ENCODE measurements around the gene NLGN4Y.

The NLGN4Y gene

DNA sequence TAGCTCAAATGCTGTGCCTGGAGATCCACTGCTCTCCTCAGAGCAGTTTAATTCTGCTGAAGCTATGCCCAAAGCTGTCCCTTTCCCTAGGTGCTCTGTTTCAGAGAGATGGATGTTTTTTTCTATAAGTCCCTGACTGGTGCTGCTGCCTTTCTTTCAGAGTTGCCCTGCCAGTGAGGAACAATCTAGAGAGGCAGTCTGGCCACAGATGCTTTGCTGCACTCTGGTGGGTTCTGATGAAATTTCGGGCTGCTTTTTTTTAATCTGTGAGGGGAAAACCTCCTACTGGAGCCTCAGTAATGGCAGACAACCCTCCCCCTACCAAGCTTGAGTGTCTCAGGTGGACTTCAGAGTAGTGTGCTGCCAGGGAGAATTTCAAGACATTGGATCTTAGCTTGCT is 93.3 kb downstream of the NLGN4Y start:
- no peak for DNase-seq (ENCODE audit: insufficient read length, low spot score)
- FAIRE-seq: no peak
- no peak for TF ChIP-seq POLR2A (IDR thresholded peaks at IDR 0.05; ENCODE audit: low read depth, low read length)

- no peak for FAIRE-seq
- TF ChIP-seq POLR2A (IDR thresholded peaks at IDR 0.05; ENCODE audit: low read depth, low read length): no peak
- DNase-seq (ENCODE audit: insufficient read length, low spot score): no peak
These were observed 94.2 kb downstream of the NLGN4Y start for GRCh38 chrY:14618513-14618912.

GRCh38 chrY:14628208-14628607 is 103.9 kb downstream of the NLGN4Y start:
- no peak for TF ChIP-seq POLR2A (IDR thresholded peaks at IDR 0.05; ENCODE audit: low read depth, low read length)
- DNase-seq (ENCODE audit: insufficient read length, low spot score): no peak
- FAIRE-seq: no peak

- DNase-seq (ENCODE audit: insufficient read length, low spot score) (no peak), FAIRE-seq (no peak)
- no peak for TF ChIP-seq POLR2A (IDR thresholded peaks at IDR 0.05; ENCODE audit: low read depth, low read length)
These were observed 107.3 kb downstream of the NLGN4Y start for GRCh38 chrY:14631676-14632075.

GRCh38 chrY:14633718-14634117 is 109.4 kb downstream of the NLGN4Y start:
- DNase-seq (ENCODE audit: insufficient read length, low spot score) (no peak), FAIRE-seq (no peak)
- TF ChIP-seq POLR2A (IDR thresholded peaks at IDR 0.05; ENCODE audit: low read depth, low read length): no peak

DNA sequence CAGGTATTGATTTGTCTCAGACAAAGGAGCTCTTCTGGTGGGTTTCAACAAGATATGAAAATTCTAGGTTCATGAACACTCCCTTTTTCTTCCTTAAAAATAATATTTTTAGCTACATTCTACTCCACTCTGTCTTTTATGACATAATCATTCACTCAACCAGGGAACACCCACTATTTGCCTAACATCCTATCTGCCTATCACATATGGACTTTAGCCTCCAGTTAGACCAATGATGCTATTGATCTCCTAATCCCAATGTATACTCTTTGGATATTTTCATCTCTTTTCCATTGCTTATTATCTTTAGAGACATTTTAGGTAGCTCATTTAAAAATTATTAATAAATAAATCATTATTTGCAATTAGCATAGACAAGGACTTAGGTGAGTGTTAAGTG is 110.6 kb downstream of the NLGN4Y start:
- FAIRE-seq: no peak
- no peak for DNase-seq (ENCODE audit: insufficient read length, low spot score)
- TF ChIP-seq POLR2A (IDR thresholded peaks at IDR 0.05; ENCODE audit: low read depth, low read length): no peak

DNA sequence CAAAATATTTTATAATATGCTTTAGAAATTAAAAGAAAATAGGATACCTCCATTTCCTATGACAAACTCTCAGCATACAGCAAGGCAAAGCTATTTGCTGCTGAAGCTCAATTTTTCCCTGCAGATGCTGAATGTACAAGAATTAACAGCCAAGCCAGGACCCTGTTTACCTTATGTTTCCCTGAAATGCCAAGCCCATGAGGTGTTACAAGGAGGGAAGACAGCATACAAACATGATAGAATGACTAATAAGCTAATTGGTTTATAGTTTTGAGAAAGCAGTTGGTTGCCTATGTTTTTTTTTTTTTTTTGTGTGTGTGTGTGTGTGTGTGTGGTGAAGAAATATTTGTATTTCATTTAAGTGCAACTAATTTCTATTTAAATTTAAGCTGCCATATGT is 113.2 kb downstream of the NLGN4Y start:
- FAIRE-seq (no peak), DNase-seq (ENCODE audit: insufficient read length, low spot score) (no peak)
- no peak for TF ChIP-seq POLR2A (IDR thresholded peaks at IDR 0.05; ENCODE audit: low read depth, low read length)

DNA sequence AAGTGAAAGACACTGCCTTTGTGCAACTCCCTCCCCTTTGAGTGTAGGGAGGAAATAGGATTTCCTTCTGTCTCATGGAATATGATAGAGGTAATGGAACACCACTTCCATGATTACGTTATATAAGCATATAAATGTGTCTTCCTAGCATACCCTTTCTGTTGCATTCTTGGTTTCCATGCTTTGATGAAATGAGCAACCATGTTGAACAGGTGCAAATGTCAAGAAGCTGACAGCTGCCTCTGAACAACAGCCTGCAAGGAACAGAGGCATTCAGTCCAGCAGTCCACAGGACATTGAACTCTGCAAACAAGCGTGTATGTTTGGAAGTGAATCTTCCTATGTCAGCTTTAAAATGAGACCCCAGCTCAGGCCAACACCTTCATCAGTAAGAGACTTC is 117.5 kb downstream of the NLGN4Y start:
- no peak for FAIRE-seq

GRCh38 chrY:14644157-14644952 is 120.0 kb downstream of the NLGN4Y start:
- TF ChIP-seq POLR2A (IDR thresholded peaks at IDR 0.05; ENCODE audit: low read depth, low read length): no peak
- DNase-seq (ENCODE audit: insufficient read length, low spot score) (no peak), FAIRE-seq (no peak)

More for the DNA sequence above, 117.5 kb downstream of the NLGN4Y start:
- no peak for TF ChIP-seq POLR2A (IDR thresholded peaks at IDR 0.05; ENCODE audit: low read depth, low read length)
- no peak for DNase-seq (ENCODE audit: insufficient read length, low spot score)

DNA sequence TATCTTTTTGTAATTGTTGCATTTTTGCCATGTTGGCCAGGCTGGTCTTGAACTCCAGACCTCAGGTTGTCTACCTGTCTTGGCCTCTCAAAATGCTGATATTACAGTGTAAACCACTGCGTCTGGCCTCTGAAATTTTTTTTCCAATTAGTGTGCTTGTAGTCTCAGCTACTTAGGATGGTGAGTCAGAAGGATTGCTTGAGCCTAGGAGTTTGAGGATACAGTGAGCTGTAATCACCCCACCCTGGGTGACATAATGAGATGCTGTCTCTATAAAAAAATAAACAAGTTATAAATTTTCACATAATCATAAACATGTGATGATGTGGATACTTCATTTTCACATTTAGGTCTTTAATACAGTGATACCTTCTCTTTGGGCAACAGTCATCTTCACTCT is 154.9 kb downstream of the NLGN4Y start:
- DNase-seq (ENCODE audit: insufficient read length, low spot score): no peak
- no peak for FAIRE-seq
- TF ChIP-seq POLR2A (IDR thresholded peaks at IDR 0.05; ENCODE audit: low read depth, low read length): no peak

- DNase-seq (ENCODE audit: insufficient read length, low spot score) (no peak), FAIRE-seq (no peak)
- TF ChIP-seq POLR2A (IDR thresholded peaks at IDR 0.05; ENCODE audit: low read depth, low read length): no peak
These were observed 170.2 kb downstream of the NLGN4Y start for GRCh38 chrY:14694543-14694942.

DNA sequence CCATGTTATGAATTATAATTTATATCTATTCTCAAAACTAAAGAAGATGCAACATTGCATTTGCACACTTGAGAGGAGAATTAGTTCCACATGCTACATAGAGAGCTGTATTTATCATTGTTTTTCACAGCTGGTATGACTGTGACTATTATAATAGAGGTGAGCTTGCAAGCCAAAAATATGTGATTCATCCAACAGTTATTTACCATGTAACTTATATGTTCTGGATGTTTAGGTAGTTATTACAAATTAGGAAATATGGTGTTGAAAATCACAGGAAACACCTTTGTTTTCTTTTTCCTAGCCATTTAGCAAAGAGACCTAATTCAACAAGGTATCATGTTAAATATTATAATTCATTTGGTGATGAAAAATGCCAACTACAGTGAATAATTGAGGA is 183.8 kb downstream of the NLGN4Y start:
- TF ChIP-seq POLR2A (IDR thresholded peaks at IDR 0.05; ENCODE audit: low read depth, low read length): no peak
- FAIRE-seq (no peak), DNase-seq (ENCODE audit: insufficient read length, low spot score) (no peak)

- FAIRE-seq (no peak), DNase-seq (ENCODE audit: insufficient read length, low spot score) (no peak)
- TF ChIP-seq POLR2A (IDR thresholded peaks at IDR 0.05; ENCODE audit: low read depth, low read length): no peak
These were observed 217.3 kb downstream of the NLGN4Y start for GRCh38 chrY:14741596-14741995.

DNA sequence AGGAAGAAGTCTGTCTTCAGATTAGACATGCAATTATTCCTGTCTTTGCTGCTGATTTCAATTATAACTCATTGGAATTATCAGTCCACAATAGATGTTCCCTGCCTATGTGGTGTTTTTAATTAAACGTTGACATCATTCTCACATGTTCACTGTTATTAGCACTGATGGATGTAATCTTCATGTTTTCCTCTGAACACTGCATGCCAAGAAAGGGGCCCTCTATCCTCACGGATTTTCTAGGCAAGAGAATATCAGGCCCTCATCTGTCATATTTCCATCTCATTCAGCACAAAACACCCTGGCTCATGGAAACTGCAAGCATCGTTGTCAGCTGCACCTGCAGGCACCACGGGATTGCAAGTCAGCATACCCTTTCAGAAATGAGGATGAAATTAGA is 224.0 kb downstream of the NLGN4Y start:
- no peak for FAIRE-seq
- DNase-seq (ENCODE audit: insufficient read length, low spot score): no peak
- TF ChIP-seq POLR2A (IDR thresholded peaks at IDR 0.05; ENCODE audit: low read depth, low read length): no peak

DNA sequence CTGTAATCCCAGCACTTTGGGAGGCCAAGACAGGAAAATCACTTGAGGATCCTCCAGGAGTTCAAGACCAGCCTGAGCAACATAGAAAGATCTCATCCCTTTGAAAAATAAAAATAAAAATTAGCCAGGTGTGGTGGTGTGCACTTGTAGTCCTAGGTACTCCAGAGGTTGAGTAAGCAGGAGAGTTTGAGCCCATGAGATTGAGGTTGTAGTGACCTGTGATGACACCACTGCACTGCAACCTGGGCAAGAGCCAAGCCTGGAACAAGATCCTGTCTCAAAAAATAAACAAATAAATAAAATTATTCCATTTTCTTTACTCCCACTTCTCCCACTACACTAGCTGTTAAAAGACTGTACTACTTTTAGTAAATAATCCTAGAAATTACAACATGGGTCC is 231.2 kb downstream of the NLGN4Y start:
- no peak for FAIRE-seq
- no peak for DNase-seq (ENCODE audit: insufficient read length, low spot score)
- TF ChIP-seq POLR2A (IDR thresholded peaks at IDR 0.05; ENCODE audit: low read depth, low read length): no peak

Data from H54 (cell line).